ENCODE data around the gene MTURN.

- TF ChIP-seq CTCF (IDR thresholded peaks at IDR 0.05; ENCODE audit: insufficient read depth, low read length, poor library complexity, severe bottlenecking) (no peak), EZH2phosphoT487 (conservative IDR thresholded peaks at IDR 0.05; ENCODE audit: low read length) (no peak)
Measured at GRCh38 chr7:30143748-30144251, 9.0 kb downstream of the MTURN start.
